ENCODE data around the gene HNMT. TPM values are rescaled to one million over a fixed set of nuclear protein-coding genes. Genes with fewer than 3 reads are reported as not detected.

Gene HNMT
- total and polyA plus RNA-seq, 2 donors (not counting 1 experiment from before 2014, with no cell fraction given): 0.24 TPM; not detected in 1

GRCh38 chr2:137947728-137948336 is 16.4 kb upstream of the HNMT start:
- Histone ChIP-seq H3K27ac (ENCODE audit: low read length in 2 of 2) (no peak overlapping the region), H3K4me1 (ENCODE audit: control insufficient read depth in 2 of 2, insufficient read depth in 2 of 2, low read length in 2 of 2) (no peaks in the 10 kb centered on the region), H3K9ac (ENCODE audit: low read length) (no peak overlapping the region), H4K20me1 (ENCODE audit: control insufficient read depth, insufficient read depth, low read length, poor library complexity, severe bottlenecking) (no peaks in the 10 kb centered on the region), H3K79me2 (ENCODE audit: control insufficient read depth, insufficient read depth, low read length) (no peaks in the 10 kb centered on the region), H3K27me3 (replicated peaks in 1 of 4; ENCODE audit: control extremely low read depth in 1 of 4, control insufficient read depth in 3 of 4, insufficient read depth in 4 of 4, low read length in 3 of 4) (no peaks in the 10 kb centered on the region), H3K4me2 (replicated peaks; ENCODE audit: low read depth, low read length, poor library complexity, severe bottlenecking) (no peak overlapping the region), H3K36me3 (replicated peaks in 1 of 2; ENCODE audit: control extremely low read depth in 1 of 2, control insufficient read depth in 1 of 2, extremely low read depth in 1 of 2, insufficient read depth in 2 of 2, low read length in 1 of 2) (no peaks in the 10 kb centered on the region), H3K4me3 (ENCODE audit: control extremely low read depth in 1 of 5, extremely low read depth in 1 of 5, insufficient read depth in 1 of 5, low read depth in 2 of 5, low read length in 4 of 5) (no peak overlapping the region), H2AFZ (ENCODE audit: insufficient read depth, low read depth, low read length, poor library complexity, severe bottlenecking) (no peak overlapping the region), H3K9me3 (ENCODE audit: control extremely low read depth in 1 of 3, control insufficient read depth in 2 of 3, insufficient read depth in 1 of 3, low read length in 2 of 3) (no peaks in the 10 kb centered on the region)
- peak; percentile 43 for DNase-seq
- intact Hi-C loops (cut with micrococcal nuclease): loop anchor here (1.0 kb wide), 1 partner anchor 879 kb away; no protein-coding TSS in a partner anchor
- Mint-ChIP-seq H3K9me3 (ENCODE audit: insufficient read depth) (no peaks in the 10 kb centered on the region), H3K4me1 (peaks cover 4% of the 10 kb centered on the region), H3K27ac (no peak overlapping the region), H3K27me3 (peaks cover 3% of the 10 kb centered on the region), H3K4me3 (no peak overlapping the region)
- ATAC-seq (ENCODE audit: low read depth): no peak
- WGBS (ENCODE audit: insufficient coverage): 30% methylated on average over 2 of the region's 4 CpGs
- TF ChIP-seq, protein P1, sequence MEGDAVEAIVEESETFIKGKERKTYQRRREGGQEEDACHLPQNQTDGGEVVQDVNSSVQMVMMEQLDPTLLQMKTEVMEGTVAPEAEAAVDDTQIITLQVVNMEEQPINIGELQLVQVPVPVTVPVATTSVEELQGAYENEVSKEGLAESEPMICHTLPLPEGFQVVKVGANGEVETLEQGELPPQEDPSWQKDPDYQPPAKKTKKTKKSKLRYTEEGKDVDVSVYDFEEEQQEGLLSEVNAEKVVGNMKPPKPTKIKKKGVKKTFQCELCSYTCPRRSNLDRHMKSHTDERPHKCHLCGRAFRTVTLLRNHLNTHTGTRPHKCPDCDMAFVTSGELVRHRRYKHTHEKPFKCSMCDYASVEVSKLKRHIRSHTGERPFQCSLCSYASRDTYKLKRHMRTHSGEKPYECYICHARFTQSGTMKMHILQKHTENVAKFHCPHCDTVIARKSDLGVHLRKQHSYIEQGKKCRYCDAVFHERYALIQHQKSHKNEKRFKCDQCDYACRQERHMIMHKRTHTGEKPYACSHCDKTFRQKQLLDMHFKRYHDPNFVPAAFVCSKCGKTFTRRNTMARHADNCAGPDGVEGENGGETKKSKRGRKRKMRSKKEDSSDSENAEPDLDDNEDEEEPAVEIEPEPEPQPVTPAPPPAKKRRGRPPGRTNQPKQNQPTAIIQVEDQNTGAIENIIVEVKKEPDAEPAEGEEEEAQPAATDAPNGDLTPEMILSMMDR (IDR thresholded peaks at IDR 0.05): peak; percentile 59
- no peak for TF ChIP-seq EZH2 (IDR thresholded peaks at IDR 0.05; ENCODE audit: borderline replicate concordance, insufficient read depth, low read depth, low read length, poor library complexity, severe bottlenecking)
- ChIA-PET POLR2A (no interaction called here), CTCF (interaction anchor here (0.7 to 4.1 kb wide), 5 partner anchors 15 to 879 kb away, joined by 3 to 27 read pairs (median 4); no protein-coding TSS in a partner anchor)

GRCh38 chr2:137948894-137949293 is 15.4 kb upstream of the HNMT start:
- Histone ChIP-seq H3K27ac (ENCODE audit: low read length in 2 of 2) (no peak overlapping the region), H3K4me1 (ENCODE audit: control insufficient read depth in 2 of 2, insufficient read depth in 2 of 2, low read length in 2 of 2) (no peaks in the 10 kb centered on the region), H3K9ac (ENCODE audit: low read length) (no peak overlapping the region), H3K27me3 (replicated peaks in 1 of 4; ENCODE audit: control extremely low read depth in 1 of 4, control insufficient read depth in 3 of 4, insufficient read depth in 4 of 4, low read length in 3 of 4) (no peaks in the 10 kb centered on the region), H3K4me2 (replicated peaks; ENCODE audit: low read depth, low read length, poor library complexity, severe bottlenecking) (no peak overlapping the region), H3K9me3 (ENCODE audit: control extremely low read depth in 1 of 3, control insufficient read depth in 2 of 3, insufficient read depth in 1 of 3, low read length in 2 of 3) (no peaks in the 10 kb centered on the region), H3K79me2 (ENCODE audit: control insufficient read depth, insufficient read depth, low read length) (no peaks in the 10 kb centered on the region), H3K36me3 (replicated peaks in 1 of 2; ENCODE audit: control extremely low read depth in 1 of 2, control insufficient read depth in 1 of 2, extremely low read depth in 1 of 2, insufficient read depth in 2 of 2, low read length in 1 of 2) (no peaks in the 10 kb centered on the region), H2AFZ (ENCODE audit: insufficient read depth, low read depth, low read length, poor library complexity, severe bottlenecking) (no peak overlapping the region), H4K20me1 (ENCODE audit: control insufficient read depth, insufficient read depth, low read length, poor library complexity, severe bottlenecking) (no peaks in the 10 kb centered on the region), H3K4me3 (ENCODE audit: control extremely low read depth in 1 of 5, extremely low read depth in 1 of 5, insufficient read depth in 1 of 5, low read depth in 2 of 5, low read length in 4 of 5) (no peak overlapping the region)
- Mint-ChIP-seq H3K27me3 (peaks cover 3% of the 10 kb centered on the region), H3K27ac (no peak overlapping the region), H3K9me3 (ENCODE audit: insufficient read depth) (no peaks in the 10 kb centered on the region), H3K4me3 (no peak overlapping the region), H3K4me1 (peaks cover 8% of the 10 kb centered on the region)
- DNase-seq (no peak), ATAC-seq (ENCODE audit: low read depth) (no peak)
- intact Hi-C loops (cut with micrococcal nuclease): no loop called here
- no CpG with 5 or more reads among the region's 7 CpGs for WGBS (ENCODE audit: insufficient coverage)
- CTCF ChIA-PET: interaction anchor here (0.8 to 4.1 kb wide), 5 partner anchors 16 to 881 kb away, joined by 3 to 27 read pairs (median 4); no protein-coding TSS in a partner anchor
- POLR2A ChIA-PET: no interaction called here
- no peak for TF ChIP-seq EZH2 (IDR thresholded peaks at IDR 0.05; ENCODE audit: borderline replicate concordance, insufficient read depth, low read depth, low read length, poor library complexity, severe bottlenecking)

Data from B cell (primary cell).